ENCODE measurements around the gene AP5S1. TPM values are rescaled to one million over a fixed set of nuclear protein-coding genes. Genes with fewer than 3 reads are reported as not detected.

Gene AP5S1
- total and polyA plus RNA-seq, 9 of the 15 experiments (the other 6 are each of a cell fraction or from before 2014, with no cell fraction given) = 2.6 to 8.8 (median 4.4) TPM

GRCh38 chr20:3846740-3847428, 26.5 kb downstream of the AP5S1 start, which contains the start of gene MAVS (continued):
- TF ChIP-seq PREB (CRISPR knock-in tag; IDR thresholded peaks at IDR 0.05) (no peak), CEBPB (tag; IDR thresholded peaks at IDR 0.05) (0 out of 2 replicates have a peak, but pooled peaks have one; percentile 42), NR2C1 (IDR thresholded peaks at IDR 0.05) (no peak), NR2C1 (tag; IDR thresholded peaks at IDR 0.05) (no peak), HBP1 (CRISPR knock-in tag; IDR thresholded peaks at IDR 0.05) (no peak), PHB (CRISPR knock-in tag; IDR thresholded peaks at IDR 0.05) (no peak), PTTG1 (tag; IDR thresholded peaks at IDR 0.05; ENCODE audit: low read depth) (no peak), ARID2 (IDR thresholded peaks at IDR 0.05) (no peak), ZNF143 (CRISPR knock-in tag; IDR thresholded peaks at IDR 0.05) (no peak; the same call in 1 of the 2 replicates), ZKSCAN3 (CRISPR knock-in tag; IDR thresholded peaks at IDR 0.05) (no peak), CCAR2 (IDR thresholded peaks at IDR 0.05; ENCODE audit: low read depth, low read length) (no peak), COPS2 (conservative IDR thresholded peaks at IDR 0.05) (no peak), MECOM (CRISPR knock-in tag; IDR thresholded peaks at IDR 0.05) (no peak), CREB1 (IDR thresholded peaks at IDR 0.05) (peak; percentile 12; the same call in 1 of the 2 replicates), CREB1 (CRISPR knock-in tag; IDR thresholded peaks at IDR 0.05) (peak; percentile 69), MEF2A (IDR thresholded peaks at IDR 0.05; ENCODE audit: control insufficient read depth, low read depth, low read length) (no peak), ETV6 (IDR thresholded peaks at IDR 0.05; ENCODE audit: borderline replicate concordance in 1 of 2, low read depth in 2 of 2, low read length in 1 of 2) (no peak; a peak in 1 of 4 replicates), ETV6 (CRISPR knock-in tag; IDR thresholded peaks at IDR 0.05; ENCODE audit: borderline replicate concordance) (no peak), SREBF2 (CRISPR knock-in tag; IDR thresholded peaks at IDR 0.05) (no peak), ATF3 (IDR thresholded peaks at IDR 0.05) (no peak), ATF3 (CRISPR knock-in tag; conservative IDR thresholded peaks at IDR 0.05) (no peak), ZBTB7A (IDR thresholded peaks at IDR 0.05; ENCODE audit: borderline replicate concordance, control insufficient read depth, low read depth, low read length) (peak; percentile 93), HLTF (IDR thresholded peaks at IDR 0.05) (no peak), CBX8 (IDR thresholded peaks at IDR 0.05; ENCODE audit: borderline replicate concordance, extremely low read depth, low read depth, low read length, poor library complexity, severe bottlenecking) (no peak), PHF20 (IDR thresholded peaks at IDR 0.05; ENCODE audit: partially characterized antibody) (peak; percentile 49), ZNF239 (CRISPR knock-in tag; IDR thresholded peaks at IDR 0.05) (no peak)

Measured in K562 (cell line).